ENCODE data around the gene SPAG17.

SPAG17 gene

DNA sequence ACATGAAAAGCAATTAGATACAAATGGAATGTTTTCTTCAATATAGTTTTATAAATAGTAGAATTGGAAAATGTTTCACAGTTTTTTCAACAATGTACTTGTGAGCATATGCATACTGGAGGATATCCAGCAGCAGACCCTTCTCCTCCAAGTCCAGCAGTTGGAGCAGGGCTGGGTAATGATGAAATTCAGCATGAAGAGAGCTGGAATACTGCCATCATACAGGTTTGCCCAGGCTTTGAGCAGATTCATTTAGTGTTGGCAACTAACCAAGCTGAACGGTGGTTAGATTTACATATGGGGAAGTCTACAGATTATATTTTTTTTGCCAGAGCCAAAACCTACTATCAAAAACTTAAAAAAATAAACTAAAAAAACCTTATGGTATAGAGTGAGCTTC, 217.1 kb downstream of the SPAG17 start:
- no peak overlapping the region for H2AFZ ChIP-seq (ENCODE audit: low read depth, low read length)
- H3K27me3 ChIP-seq (ENCODE audit: low read depth, low read length): no peaks in the 10 kb centered on the region
- no peak overlapping the region for H3K27ac ChIP-seq (ENCODE audit: low read length)
- H3K9ac ChIP-seq (ENCODE audit: low read length): no peak overlapping the region
- no peaks in the 10 kb centered on the region for H4K20me1 ChIP-seq (ENCODE audit: insufficient read depth, low read length)
- H3K36me3 ChIP-seq (replicated peaks; ENCODE audit: low read depth, low read length): no peaks in the 10 kb centered on the region
- peaks cover 5% of the 10 kb centered on the region; the same call in 1 of the 2 replicates for H3K4me1 ChIP-seq (ENCODE audit: low read length)
- no peak for TF ChIP-seq EZH2phosphoT487 (IDR thresholded peaks at IDR 0.05; ENCODE audit: low read depth)
- no peak for TF ChIP-seq CTCF (IDR thresholded peaks at IDR 0.05; ENCODE audit: low read depth, low read length)
- H3K4me2 ChIP-seq (ENCODE audit: low read length): no peak overlapping the region
- H3K9me3 ChIP-seq (ENCODE audit: insufficient read depth, low read length): no peaks in the 10 kb centered on the region
- H3K79me2 ChIP-seq (ENCODE audit: low read length): no peaks in the 10 kb centered on the region
- H3K4me3 ChIP-seq (ENCODE audit: low read length): no peak overlapping the region

DNA sequence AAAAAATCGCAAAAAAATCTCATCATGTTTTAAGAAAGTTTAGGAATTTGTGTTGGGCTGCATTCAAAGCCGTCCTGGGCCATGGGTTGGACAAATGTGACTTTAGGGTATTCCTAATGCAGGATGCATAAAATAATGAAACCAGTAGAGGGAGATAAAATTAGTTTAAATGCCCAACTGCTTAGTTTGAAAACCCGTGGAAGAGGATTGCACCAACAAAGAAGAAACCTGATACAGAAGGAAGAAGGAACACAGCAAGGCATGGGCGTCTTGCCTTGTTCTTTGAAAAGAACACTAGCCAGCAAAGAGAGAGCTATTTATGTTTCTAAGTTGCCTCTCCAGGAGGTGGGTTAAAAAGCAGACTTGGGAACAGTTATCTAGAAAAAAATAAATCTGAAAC, 217.6 kb downstream of the SPAG17 start:
- Histone ChIP-seq H3K4me3 (ENCODE audit: low read length) (no peak overlapping the region), H3K9me3 (ENCODE audit: insufficient read depth, low read length) (no peaks in the 10 kb centered on the region), H3K79me2 (ENCODE audit: low read length) (no peaks in the 10 kb centered on the region), H3K4me2 (ENCODE audit: low read length) (no peak overlapping the region), H3K9ac (ENCODE audit: low read length) (no peak overlapping the region), H3K4me1 (ENCODE audit: low read length) (peaks cover 5% of the 10 kb centered on the region; the same call in 1 of the 2 replicates), H3K36me3 (replicated peaks; ENCODE audit: low read depth, low read length) (no peaks in the 10 kb centered on the region), H2AFZ (ENCODE audit: low read depth, low read length) (no peak overlapping the region), H3K27me3 (ENCODE audit: low read depth, low read length) (no peaks in the 10 kb centered on the region), H3K27ac (ENCODE audit: low read length) (no peak overlapping the region), H4K20me1 (ENCODE audit: insufficient read depth, low read length) (no peaks in the 10 kb centered on the region)
- no peak for TF ChIP-seq EZH2phosphoT487 (IDR thresholded peaks at IDR 0.05; ENCODE audit: low read depth)
- TF ChIP-seq CTCF (IDR thresholded peaks at IDR 0.05; ENCODE audit: low read depth, low read length): no peak

- no peak overlapping the region for H3K4me2 ChIP-seq (ENCODE audit: low read length)
- no peaks in the 10 kb centered on the region for H3K36me3 ChIP-seq (replicated peaks; ENCODE audit: low read depth, low read length)
- TF ChIP-seq CTCF (IDR thresholded peaks at IDR 0.05; ENCODE audit: low read depth, low read length): no peak
- no peaks in the 10 kb centered on the region for H3K27me3 ChIP-seq (ENCODE audit: low read depth, low read length)
- H2AFZ ChIP-seq (ENCODE audit: low read depth, low read length): no peak overlapping the region
- H3K27ac ChIP-seq (ENCODE audit: low read length): no peak overlapping the region
- H3K4me1 ChIP-seq (ENCODE audit: low read length): peaks cover 5% of the 10 kb centered on the region; the same call in 1 of the 2 replicates
- H3K79me2 ChIP-seq (ENCODE audit: low read length): no peaks in the 10 kb centered on the region
- no peak overlapping the region for H3K4me3 ChIP-seq (ENCODE audit: low read length)
- no peak overlapping the region for H3K9ac ChIP-seq (ENCODE audit: low read length)
- no peaks in the 10 kb centered on the region for H3K9me3 ChIP-seq (ENCODE audit: insufficient read depth, low read length)
- H4K20me1 ChIP-seq (ENCODE audit: insufficient read depth, low read length): no peaks in the 10 kb centered on the region
Observed at GRCh38 chr1:117964290-117965038, 220.6 kb downstream of the SPAG17 start.

DNA sequence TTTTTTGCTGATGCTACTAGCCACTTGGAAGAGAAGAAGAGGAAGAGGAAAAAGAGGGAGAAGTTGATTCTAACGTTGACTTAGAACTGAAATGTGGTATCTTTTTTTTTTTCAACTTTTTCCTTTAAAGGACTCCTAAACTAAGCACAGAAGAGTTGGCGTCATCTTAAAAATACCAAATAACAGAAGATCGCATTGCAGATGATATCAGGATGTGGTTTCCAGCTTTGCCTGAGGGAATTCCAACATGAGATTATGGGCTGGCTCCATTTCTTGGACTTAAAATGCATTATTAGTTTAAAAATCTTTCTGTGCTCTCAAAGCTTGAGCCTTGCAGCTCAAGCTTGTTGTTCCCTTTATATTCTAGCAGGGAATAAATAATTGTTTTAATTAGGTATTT, 225.7 kb downstream of the SPAG17 start:
- no peak for TF ChIP-seq EZH2phosphoT487 (IDR thresholded peaks at IDR 0.05; ENCODE audit: low read depth)
- H3K4me1 ChIP-seq (ENCODE audit: low read length): no peaks in the 10 kb centered on the region
- H3K27ac ChIP-seq (ENCODE audit: low read length): no peak overlapping the region
- no peak overlapping the region for H3K4me3 ChIP-seq (ENCODE audit: low read length)
- no peak overlapping the region for H2AFZ ChIP-seq (ENCODE audit: low read depth, low read length)
- H3K9me3 ChIP-seq (ENCODE audit: insufficient read depth, low read length): no peaks in the 10 kb centered on the region
- H3K4me2 ChIP-seq (ENCODE audit: low read length): no peak overlapping the region
- no peak overlapping the region for H3K9ac ChIP-seq (ENCODE audit: low read length)
- no peaks in the 10 kb centered on the region for H3K79me2 ChIP-seq (ENCODE audit: low read length)
- no peaks in the 10 kb centered on the region for H4K20me1 ChIP-seq (ENCODE audit: insufficient read depth, low read length)
- peaks cover 19% of the 10 kb centered on the region for H3K36me3 ChIP-seq (replicated peaks; ENCODE audit: low read depth, low read length)
- H3K27me3 ChIP-seq (ENCODE audit: low read depth, low read length): no peaks in the 10 kb centered on the region

All from OCI-LY3 (cell line).